Measurements from ENCODE around the gene SBK1. TPM values are rescaled to one million over a fixed set of nuclear protein-coding genes. Genes with fewer than 3 reads are reported as not detected.

The SBK1 gene
- total and polyA plus RNA-seq, 4 donors: 0.90 to 2.7 (median 2.3) TPM

Small RNA genes lying within 50 kb of the gene (small RNA-seq; reads per million reads assigned to genes)
- not detected for gene AC138904.2 (ENCODE audit: low replicate concordance)

Other genes with a start within 250 kb of the SBK1 start
- gene GSG1L, start 228.8 kb upstream of the SBK1 start, total RNA-seq: 1 to 10 TPM in 1 of 2 donors, under 1 TPM in 1; 0.21 to 1.3 TPM
- gene GSG1L, start 228.8 kb upstream of the SBK1 start, polyA plus RNA-seq: under 1 TPM; 0.14 to 0.27 TPM
- gene XPO6, start 80.6 kb upstream of the SBK1 start, total RNA-seq: 100 to 1,000 TPM in 1 of 2 donors, 10 to 100 TPM in 1; 86.2 to 166 TPM
- 100 to 1,000 TPM in 1 of 2 donors, 10 to 100 TPM in 1; 52.9 to 172 TPM for gene XPO6, start 80.6 kb upstream of the SBK1 start, polyA plus RNA-seq
- gene NPIPB6, start 71.0 kb downstream of the SBK1 start, total RNA-seq: 1 to 10 TPM; 2.0 to 6.1 TPM
- gene NPIPB6, start 71.0 kb downstream of the SBK1 start, polyA plus RNA-seq: under 1 TPM; 0.14 to 0.87 TPM
- 10 to 100 TPM; 56.8 to 95.8 TPM for gene EIF3CL, start 111.3 kb downstream of the SBK1 start, total RNA-seq
- gene EIF3CL, start 111.3 kb downstream of the SBK1 start, polyA plus RNA-seq: 10 to 100 TPM; 45.9 to 60.5 TPM
- gene NPIPB7, start 179.8 kb downstream of the SBK1 start, total RNA-seq: not detected
- under 1 TPM; 0.21 to 0.28 TPM for gene NPIPB7, start 179.8 kb downstream of the SBK1 start, polyA plus RNA-seq
- gene CLN3, start 199.5 kb downstream of the SBK1 start, total RNA-seq: 10 to 100 TPM; 42.4 to 64.8 TPM
- gene CLN3, start 199.5 kb downstream of the SBK1 start, polyA plus RNA-seq: 10 to 100 TPM; 50.1 to 62.2 TPM
- 10 to 100 TPM in 1 of 2 donors, 1 to 10 TPM in 1; 8.0 to 24.7 TPM for gene APOBR, start 202.1 kb downstream of the SBK1 start, total RNA-seq
- gene APOBR, start 202.1 kb downstream of the SBK1 start, polyA plus RNA-seq: 10 to 100 TPM; 26.0 to 43.2 TPM
- 1 to 10 TPM in 1 of 2 donors, not detected in 1; 1.1 TPM for gene IL27, start 214.3 kb downstream of the SBK1 start, total RNA-seq
- gene IL27, start 214.3 kb downstream of the SBK1 start, polyA plus RNA-seq: 1 to 10 TPM in 1 of 2 donors, under 1 TPM in 1; 0.37 to 1.8 TPM
- gene NUPR1, start 246.4 kb downstream of the SBK1 start, total RNA-seq: 100 to 1,000 TPM in 1 of 2 donors, 1 to 10 TPM in 1; 8.0 to 212 TPM
- gene NUPR1, start 246.4 kb downstream of the SBK1 start, polyA plus RNA-seq: 100 to 1,000 TPM; 192 to 828 TPM